D721Med (cell line): Measurements from ENCODE around the gene TULP1.

Experiments used
- DNase-seq: peaks from one replicate; pipeline ENCODE4 v3.0.0; 2011; ENCODE audit warnings: low spot score; ENCODE audit not compliant: insufficient read length
- FAIRE-seq: peaks from 2 replicates; lab custom pipeline; 2011; peaks lifted over from hg19 to GRCh38; lab: Jason Lieb, UNC
- TF ChIP-seq, protein P1 (sequence below): IDR thresholded peaks from 2 replicates; pipeline ENCODE4 v1.5.1; 2012; ENCODE audit warnings: mild to moderate bottlenecking, control low read depth; ENCODE audit not compliant: insufficient read depth; ENCODE audit errors: missing control alignments

The TULP1 gene

DNA sequence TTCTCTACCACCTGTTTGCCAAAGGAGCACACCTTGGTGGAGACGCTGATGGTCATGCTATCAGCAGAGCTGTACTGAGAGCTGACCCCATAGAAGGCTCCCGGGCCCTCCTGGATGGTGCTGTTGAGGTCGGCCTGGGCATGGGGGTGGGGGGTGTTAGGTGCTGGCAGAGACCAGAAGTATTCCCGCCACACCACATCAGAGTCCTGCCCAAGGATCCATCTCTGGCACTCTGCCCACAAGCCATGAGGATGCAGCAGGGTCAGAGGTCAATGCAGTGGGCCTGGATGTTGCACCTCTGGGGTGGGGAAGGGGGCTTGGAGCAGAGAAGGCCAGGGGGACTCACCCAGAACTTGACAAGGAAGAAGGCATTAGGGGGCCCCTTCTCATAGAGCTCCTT, 37.1 kb downstream of the TULP1 start:
- no peak for FAIRE-seq
- no peak for DNase-seq
- TF ChIP-seq, protein P1, sequence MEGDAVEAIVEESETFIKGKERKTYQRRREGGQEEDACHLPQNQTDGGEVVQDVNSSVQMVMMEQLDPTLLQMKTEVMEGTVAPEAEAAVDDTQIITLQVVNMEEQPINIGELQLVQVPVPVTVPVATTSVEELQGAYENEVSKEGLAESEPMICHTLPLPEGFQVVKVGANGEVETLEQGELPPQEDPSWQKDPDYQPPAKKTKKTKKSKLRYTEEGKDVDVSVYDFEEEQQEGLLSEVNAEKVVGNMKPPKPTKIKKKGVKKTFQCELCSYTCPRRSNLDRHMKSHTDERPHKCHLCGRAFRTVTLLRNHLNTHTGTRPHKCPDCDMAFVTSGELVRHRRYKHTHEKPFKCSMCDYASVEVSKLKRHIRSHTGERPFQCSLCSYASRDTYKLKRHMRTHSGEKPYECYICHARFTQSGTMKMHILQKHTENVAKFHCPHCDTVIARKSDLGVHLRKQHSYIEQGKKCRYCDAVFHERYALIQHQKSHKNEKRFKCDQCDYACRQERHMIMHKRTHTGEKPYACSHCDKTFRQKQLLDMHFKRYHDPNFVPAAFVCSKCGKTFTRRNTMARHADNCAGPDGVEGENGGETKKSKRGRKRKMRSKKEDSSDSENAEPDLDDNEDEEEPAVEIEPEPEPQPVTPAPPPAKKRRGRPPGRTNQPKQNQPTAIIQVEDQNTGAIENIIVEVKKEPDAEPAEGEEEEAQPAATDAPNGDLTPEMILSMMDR: no peak

DNA sequence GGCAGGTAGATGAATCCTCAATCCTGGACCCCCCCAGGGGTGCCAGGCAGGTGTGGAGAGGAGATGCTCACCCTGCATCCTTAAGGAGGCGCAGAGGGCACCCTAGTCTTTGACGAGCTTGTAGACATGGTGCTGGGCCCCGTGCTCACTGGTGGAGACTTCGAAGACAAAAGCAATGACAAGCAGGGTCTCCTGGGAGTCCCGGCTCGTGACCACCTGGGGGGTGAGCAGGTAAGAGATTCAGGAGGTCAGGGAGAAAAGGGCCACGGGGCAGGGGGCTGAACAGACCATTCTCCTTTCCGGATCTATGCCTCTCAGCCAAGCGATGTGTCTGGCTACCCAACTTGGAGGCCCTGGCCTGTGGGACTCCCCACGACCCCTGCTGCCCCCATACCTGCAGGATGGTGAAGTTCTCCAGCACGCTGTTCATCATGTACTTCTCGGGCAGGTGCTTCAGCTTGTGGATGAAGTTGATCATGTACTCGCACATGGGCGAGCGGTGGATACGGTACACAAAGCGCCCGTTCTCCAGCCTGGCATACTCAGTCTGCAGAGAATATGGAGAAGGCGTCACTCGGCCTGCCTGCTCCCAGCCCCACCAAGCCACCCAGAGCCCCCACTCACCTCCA, 37.6 kb downstream of the TULP1 start:
- TF ChIP-seq, protein P1: no peak
- FAIRE-seq: no peak
- DNase-seq: no peak

DNA sequence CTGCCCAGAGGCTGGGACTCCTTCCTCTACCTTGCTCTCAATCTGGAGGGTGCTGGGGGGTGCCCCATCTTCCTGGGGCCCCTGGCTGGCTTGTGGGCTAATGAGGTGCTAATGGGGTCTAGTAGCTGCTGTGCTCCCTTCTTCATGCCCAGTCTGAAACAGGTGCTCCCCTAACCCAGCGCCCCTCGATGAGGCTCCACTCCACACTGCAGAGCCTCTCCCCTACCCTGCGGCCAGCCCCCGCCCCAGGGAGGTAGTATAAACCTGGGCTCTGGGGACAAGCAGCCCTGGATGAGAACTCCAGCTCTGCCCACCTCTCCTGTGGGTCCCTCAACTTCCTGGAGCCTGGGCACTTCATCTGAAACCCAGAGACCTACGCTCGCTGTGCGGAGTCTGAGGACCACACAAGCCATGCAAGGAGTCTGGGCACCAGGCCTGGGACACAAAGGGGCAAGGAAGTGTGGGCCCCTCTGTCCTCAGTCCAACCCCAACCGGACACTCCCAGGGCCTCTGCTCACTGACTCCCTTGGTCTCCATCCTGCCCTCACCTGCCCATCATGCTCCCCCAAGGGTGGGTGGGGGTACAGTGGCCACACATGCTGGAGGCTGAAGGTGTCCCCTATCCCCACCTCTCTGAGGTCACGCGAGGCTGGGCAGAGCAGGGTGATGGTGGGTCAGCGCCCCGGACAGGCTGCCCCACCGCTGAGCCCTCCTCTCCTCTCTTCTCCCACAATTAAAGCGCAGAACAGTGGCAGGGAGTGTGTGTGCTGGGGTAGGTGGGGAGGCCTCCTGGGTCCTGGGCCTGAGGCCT, 38.4 kb downstream of the TULP1 start:
- no peak for FAIRE-seq
- no peak for DNase-seq
- TF ChIP-seq, protein P1: no peak

DNA sequence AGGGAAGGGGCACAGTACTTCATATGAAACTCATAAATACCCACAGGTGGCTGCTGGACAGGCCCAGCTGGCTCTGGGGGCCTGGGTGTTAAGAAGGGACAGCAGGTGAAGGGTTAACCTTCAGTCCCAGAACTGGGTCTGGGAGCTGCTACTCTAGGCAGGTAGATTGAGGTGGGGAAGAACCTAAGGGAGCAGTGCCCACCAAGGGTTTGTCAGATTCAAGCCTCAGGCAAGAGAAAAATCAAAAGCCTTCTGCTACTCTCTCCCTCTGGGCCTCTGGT, 38.9 kb downstream of the TULP1 start:
- TF ChIP-seq, protein P1: no peak
- FAIRE-seq (no peak), DNase-seq (no peak)

DNA sequence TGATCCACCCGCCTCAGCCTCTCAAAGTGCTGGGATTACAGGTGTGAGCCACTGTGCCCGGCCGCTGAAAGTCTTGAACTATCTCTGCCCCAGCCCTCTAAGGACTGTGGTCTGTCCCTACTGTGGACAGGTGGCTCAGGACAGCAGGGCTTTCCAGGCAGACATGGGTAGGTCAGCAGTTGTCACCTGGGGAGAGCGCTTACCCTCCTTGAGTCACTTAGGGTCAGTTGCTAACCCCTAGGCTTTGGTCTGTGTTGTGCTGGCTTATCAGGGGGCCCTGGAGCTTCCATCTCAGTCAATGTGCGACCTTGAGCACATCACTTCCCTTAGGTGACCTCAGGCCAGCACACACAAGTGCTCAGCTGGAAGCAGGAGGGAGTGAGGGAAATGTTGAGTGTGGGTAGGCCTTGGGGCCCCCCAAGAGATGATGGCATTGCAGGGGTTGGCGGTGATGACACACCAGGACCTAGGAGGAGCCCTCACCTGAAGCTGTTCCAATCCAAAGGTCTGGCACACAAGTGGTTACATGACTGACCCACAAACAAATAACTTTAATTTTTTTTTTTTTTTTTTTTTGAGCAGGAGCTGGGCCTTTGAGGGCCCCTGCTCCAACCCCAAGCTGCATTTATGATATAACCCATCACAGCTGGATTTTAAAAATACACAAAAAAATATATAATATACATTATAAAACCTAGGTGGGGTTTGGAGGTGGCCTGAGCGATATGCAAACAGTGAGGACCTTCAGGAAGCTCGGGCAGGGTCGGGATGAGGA, 39.4 kb downstream of the TULP1 start:
- no peak for DNase-seq
- TF ChIP-seq, protein P1: no peak

DNA sequence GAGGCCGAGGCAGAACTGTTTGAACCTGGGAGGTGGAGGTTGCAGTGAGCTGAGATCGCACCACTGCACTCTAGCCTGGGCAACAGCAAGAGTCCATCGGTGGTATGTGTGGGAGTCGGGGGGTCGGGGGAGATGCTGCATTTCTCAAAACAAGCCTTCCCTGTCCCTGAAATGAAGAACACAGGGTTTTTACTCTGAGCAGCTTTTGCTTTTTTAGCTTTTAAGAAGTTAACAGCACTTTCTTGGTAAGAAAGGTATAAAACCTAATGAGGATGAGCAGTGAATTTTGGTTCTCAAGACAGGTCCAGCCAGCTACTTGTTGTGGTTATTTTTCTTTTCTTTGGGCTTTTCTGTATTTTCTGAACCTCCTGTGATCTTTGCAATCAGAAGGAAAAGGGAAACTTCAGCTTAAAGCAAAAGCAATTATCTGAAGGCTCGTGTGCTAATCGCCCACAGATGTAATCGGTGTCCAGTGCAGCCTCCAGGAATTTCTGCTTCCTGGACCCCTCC, 40.8 kb downstream of the TULP1 start:
- FAIRE-seq (no peak), DNase-seq (no peak)
- TF ChIP-seq, protein P1: no peak

More for the DNA sequence above, 39.4 kb downstream of the TULP1 start:
- no peak for FAIRE-seq
